Fibroblast of skin of right quadriceps (primary cell): ENCODE data around the gene PDLIM3.
"Not testable (repeated sequence)": the region's sequence is repeated elsewhere in the genome, so short reads cannot be mapped to it uniquely, and the experiment has no call there.

ENCODE experiments used
- DNase-seq: peaks from one replicate; pipeline ENCODE4 v3.0.0-alpha.2; 2013

Gene PDLIM3

GRCh38 chr4:185550933-185551332, 15.6 kb upstream of the PDLIM3 start:
- no peak for DNase-seq

GRCh38 chr4:185549095-185549639, 13.9 kb upstream of the PDLIM3 start:
- DNase-seq: no peak

- no peak for DNase-seq
These were observed 13.3 kb upstream of the PDLIM3 start for GRCh38 chr4:185548587-185548986.

- DNase-seq: no peak
These were observed 11.0 kb upstream of the PDLIM3 start for GRCh38 chr4:185546335-185546734.

GRCh38 chr4:185542626-185543315, 7.5 kb upstream of the PDLIM3 start:
- DNase-seq: peak; percentile 17

GRCh38 chr4:185541251-185541727, 6.0 kb upstream of the PDLIM3 start:
- no peak for DNase-seq

- DNase-seq: no peak
These were observed 5.3 kb upstream of the PDLIM3 start for GRCh38 chr4:185540487-185541120.

GRCh38 chr4:185540040-185540439, 4.7 kb upstream of the PDLIM3 start:
- DNase-seq: no peak

GRCh38 chr4:185538806-185539205, 3.5 kb upstream of the PDLIM3 start:
- no peak for DNase-seq

GRCh38 chr4:185536411-185536709, 1.1 kb upstream of the PDLIM3 start:
- no peak for DNase-seq

- no peak for DNase-seq
These were observed 504 bp upstream of the PDLIM3 start for GRCh38 chr4:185535612-185536410.

- no peak for DNase-seq
These were observed 819 bp downstream of the PDLIM3 start for GRCh38 chr4:185534511-185534865.

- DNase-seq: no peak
These were observed 2.4 kb downstream of the PDLIM3 start for GRCh38 chr4:185532795-185533324.

GRCh38 chr4:185532293-185532692, 3.0 kb downstream of the PDLIM3 start:
- DNase-seq: no peak

GRCh38 chr4:185531654-185532053, 3.7 kb downstream of the PDLIM3 start:
- DNase-seq: not testable (repeated sequence)

- no peak for DNase-seq
These were observed 5.9 kb downstream of the PDLIM3 start for GRCh38 chr4:185529413-185529812.

- peak; percentile 18 for DNase-seq
These were observed 10.1 kb downstream of the PDLIM3 start for GRCh38 chr4:185524888-185525863.

GRCh38 chr4:185523862-185524261, 11.4 kb downstream of the PDLIM3 start:
- no peak for DNase-seq

- no peak for DNase-seq
These were observed 12.9 kb downstream of the PDLIM3 start for GRCh38 chr4:185522451-185522850.

GRCh38 chr4:185520119-185520518, 15.2 kb downstream of the PDLIM3 start:
- DNase-seq: no peak

- no peak for DNase-seq
These were observed 16.8 kb downstream of the PDLIM3 start for GRCh38 chr4:185518494-185518893.

- no peak for DNase-seq
These were observed 17.2 kb downstream of the PDLIM3 start for GRCh38 chr4:185518069-185518468.
